HG03025 (cell line): ENCODE data around the gene MAZ.

ENCODE experiments used
- ATAC-seq: cut with Tn5 transposase; IDR thresholded peaks from one replicate; pipeline ENCODE4 v1.9.1; 2021; ENCODE audit warnings: mild to moderate bottlenecking, moderate library complexity; ENCODE audit not compliant: unreplicated experiment, low FRiP score

Gene MAZ

DNA sequence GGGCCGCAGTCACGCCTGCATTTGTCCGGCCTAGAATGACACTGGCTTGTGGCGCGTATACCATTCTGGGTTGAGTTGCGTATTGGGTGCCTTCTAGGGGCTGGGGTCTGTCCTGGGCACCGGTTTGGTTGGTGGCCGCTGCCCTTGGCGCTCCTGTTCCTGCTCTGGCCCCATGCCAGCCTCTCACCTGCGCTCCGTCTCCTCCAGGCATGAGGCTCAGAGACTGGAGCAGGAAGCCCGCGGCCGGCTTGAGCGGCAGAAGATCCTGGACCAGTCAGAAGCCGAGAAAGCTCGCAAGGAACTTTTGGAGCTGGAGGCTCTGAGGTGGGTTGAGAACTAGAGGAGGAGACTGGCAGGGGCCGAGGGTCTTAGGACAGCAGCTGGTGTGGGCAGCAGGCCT, 39.3 kb downstream of the MAZ start:
- ATAC-seq = no peak

DNA sequence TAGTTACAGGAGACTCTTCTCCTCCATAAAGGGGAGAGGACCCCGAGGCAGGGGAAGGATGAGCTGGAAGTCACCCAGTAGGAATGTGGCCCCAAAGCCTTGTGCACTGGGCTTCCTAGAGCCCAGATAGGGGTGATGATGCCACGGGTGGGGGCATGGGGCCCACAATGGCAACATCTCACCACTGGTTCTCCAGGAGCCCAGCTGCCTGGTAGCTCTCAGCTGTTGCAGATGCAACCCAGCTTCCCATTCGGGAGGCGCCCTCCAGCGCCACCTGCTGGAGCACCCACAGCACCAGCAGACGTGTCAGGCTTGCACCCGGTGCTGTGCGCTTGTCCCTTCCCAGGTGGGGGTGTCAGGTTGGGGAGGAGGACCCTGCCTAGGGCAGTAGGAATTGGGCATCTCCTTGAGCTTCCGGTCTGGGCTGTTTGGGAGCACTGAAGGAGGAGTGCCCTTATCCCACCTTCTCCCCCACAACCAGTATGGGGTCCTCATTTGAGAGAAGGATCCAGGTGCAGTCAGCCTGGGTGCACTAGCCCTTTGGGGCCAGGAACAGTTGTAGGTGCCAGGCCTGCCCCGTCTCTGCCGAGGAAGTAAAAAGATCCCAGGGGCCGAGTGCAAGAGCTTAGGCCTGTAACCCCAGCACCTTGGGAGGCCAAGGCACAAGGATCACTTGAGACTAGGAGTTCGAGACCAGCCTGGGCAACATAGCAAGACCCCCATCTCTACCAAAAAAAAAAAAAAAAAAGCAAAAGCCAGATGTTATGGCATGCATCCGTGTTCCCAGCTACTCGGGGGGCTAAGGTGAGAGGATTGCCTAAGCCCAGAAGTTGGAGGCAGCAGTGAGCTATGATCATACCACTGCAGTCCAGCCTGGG, 42.3 kb downstream of the MAZ start:
- ATAC-seq = no peak

DNA sequence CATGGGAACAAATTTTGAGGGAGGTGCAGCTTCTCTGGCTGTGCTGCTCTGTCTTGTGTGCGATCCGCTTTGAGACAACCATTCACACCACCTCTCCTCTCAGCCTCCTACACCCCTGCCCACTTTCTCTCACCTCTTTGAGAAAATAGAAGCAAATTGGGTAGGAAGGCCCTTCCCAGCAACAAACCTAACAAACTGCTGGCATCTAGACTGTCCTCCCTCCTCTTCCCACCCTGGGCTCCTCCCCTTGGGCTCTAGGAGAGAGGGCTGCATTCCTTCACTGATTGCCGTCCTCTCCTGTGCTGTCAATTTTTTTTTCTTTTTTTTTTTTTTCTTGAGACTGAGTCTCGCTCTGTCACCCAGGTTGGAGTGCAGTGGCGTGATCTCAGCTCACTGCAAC, 43.2 kb downstream of the MAZ start:
- no peak for ATAC-seq

DNA sequence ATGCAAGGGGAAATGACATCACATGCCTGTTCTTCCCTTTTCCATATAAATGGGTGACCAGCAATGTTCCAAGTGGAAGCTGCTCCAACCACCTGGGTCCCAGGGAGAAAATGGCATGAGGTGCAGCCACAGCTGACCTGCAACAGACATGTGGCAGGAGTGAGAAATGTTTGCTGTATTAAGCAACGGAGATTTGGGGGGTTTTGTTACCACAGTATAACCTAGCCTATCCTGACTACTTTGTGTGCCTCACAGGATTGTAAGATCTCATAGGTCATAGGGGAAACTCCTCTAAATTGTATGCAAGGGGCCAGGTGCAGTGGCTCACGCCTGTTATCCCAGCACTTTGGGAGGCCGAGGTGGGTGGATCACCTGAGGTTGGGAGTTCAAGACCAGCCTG, 44.7 kb downstream of the MAZ start:
- no peak for ATAC-seq

DNA sequence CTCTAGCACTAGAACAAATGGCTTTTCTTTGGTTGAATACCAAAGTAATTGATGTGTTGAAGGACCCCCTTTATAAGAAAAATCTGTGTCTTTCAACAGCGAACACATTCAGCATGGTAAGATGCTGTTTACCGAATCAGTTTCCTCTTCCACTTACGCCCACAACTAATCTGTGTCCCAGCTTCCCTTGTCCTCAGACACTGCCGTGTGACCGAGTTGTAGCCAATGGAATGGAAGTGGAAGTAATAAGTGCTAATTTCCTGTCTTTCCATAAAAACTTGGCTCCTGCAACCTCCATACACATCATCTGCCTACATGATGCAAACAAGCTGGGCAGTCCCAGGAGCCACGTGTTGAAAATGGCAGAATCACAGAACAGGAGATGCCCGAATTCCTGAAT, 46.3 kb downstream of the MAZ start:
- no peak for ATAC-seq

DNA sequence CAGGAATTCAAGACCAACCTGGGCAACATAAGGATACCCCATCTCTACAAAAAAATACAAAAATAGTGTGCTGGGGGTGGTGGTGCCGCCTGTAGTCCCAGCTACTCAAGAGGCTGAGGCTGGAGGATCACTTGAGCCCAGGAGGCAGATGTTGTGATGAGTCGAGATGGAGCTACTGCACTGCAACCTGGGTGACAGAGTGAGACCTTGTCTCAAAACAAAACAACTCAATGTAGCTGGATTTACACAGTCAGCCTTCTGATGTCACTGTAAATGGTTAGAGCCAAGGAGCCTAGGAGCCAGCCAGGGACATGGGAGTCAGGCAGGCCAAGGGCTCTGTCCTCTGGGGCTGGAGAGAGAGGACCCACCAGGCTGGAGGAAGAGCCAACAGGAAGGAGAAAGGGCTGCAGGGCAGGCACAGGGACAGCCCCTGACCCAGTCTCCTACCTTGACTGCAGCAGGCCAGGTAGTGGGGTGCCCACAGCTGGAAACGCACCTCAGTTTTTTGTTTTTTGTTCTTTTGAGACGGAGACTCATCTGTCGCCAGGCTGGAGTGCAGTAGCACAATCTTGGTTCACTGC, 48.3 kb downstream of the MAZ start:
- no peak for ATAC-seq

DNA sequence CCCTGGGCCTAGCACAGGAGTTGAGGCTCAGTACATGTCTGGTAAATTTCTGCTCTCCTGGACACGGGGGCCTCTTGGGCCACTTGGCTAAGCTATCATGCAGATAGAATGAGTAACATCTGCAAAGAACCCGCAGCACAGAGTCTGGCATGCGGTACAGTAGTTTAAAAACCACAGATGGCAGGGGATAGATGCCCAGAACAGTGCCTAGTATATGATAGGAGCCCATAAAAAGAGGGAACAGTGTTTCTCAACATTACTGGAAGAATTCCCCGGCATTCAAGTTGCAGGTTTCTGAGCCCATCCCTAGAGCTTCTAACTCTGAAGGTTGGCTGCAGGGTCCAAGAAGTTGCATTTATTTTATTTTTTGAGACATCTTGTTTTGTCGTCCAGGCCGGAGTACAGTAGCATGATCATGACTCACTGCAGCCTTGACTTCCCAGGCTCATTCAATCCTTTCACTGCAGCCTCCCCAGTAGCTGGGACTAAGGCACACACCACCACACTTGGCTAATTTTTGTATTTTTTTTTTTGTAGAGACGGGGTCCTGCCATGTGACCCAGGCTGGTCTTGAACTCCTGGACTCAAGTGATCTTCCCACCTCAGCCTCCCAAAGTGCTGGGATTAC, 50.9 kb downstream of the MAZ start:
- ATAC-seq = no peak

DNA sequence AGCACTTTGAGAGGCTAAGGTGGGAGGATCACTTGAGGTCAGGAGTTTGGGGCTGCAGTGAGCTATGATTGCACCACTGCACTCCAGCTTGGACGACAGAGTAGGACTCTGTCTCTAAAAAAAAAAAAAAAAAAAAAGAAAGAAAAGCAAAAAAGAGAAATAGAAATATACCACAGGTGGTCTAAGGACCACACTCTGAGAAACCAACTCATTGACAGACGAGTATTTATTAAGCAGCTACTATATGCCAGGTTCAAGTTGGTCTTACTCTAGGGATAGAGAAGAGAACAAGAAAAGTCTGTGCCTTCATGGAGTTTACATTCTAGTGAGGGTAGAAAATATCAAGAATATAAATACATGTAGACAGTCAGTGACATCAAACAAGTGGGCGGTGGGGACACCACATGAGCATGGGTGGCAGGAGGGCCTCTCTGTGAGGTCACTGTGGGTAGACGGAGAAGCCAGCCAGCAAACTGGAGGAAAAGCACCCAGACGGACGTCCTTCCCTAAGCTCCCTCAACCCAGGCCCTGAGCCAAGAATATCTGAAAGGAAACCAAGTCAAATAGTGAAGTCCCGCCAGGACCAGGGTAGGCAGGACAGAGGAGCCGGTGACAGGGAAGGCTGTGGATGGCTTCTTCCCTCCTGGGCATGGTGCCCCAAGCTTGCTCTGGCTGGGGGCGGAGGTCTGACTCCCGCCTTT, 52.0 kb downstream of the MAZ start:
- ATAC-seq = no peak

DNA sequence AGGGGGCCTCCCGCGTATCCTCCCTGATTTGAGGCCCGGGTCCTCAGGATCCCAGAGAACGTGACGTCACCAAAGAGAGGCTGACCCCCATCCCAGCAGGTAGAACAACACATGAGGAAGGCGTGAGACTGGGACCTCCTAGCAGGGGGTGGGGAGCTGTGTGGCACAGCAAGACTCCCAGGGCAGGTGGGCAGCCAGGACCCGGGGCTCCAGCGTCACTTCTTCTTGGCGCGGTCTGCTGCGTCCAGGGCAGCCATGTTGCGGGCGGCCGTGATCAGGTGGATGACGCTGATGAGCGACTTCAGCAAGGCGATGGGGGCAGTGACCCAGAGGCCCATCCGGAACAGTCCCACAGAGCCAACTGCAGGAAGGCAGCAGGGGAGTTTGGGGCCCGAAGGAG, 52.6 kb downstream of the MAZ start:
- no peak for ATAC-seq

DNA sequence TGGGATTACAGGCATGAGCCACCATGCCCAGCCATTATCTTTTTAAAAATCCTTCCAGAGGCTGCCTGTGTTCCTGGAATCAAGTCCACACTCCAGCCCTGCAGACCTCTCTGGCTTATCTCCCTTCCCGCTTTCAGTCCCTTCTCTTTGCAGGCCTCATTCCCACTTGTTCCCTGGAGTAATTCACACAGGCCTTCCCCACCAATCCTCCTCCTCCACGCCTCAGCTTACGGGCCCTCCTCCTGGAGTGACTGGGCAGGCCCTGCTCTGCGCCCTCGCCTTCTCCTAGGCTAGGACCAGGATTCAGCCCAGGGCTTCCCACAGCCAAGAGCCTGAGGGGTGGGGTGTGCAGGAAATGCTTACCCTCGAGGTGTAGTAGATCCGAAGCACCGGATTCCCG, 53.9 kb downstream of the MAZ start:
- ATAC-seq = no peak
